GM12874 (cell line): ENCODE measurements around the gene MAPKAP1.

ENCODE experiments used
- CTCF ChIP-seq: IDR thresholded peaks from 2 replicates; pipeline ENCODE4 v1.5.1; 2011; ENCODE audit warnings: low read depth, mild to moderate bottlenecking, control low read depth, low read length, moderate library complexity; ENCODE audit not compliant: insufficient read depth

Gene MAPKAP1

GRCh38 chr9:125663127-125663526 lies 43.9 kb downstream of the MAPKAP1 start:
- TF ChIP-seq CTCF = no peak

GRCh38 chr9:125660557-125660956 lies 46.5 kb downstream of the MAPKAP1 start:
- no peak for TF ChIP-seq CTCF

GRCh38 chr9:125659954-125660353 lies 47.1 kb downstream of the MAPKAP1 start:
- no peak for TF ChIP-seq CTCF

- no peak for TF ChIP-seq CTCF
These were observed 47.7 kb downstream of the MAPKAP1 start for GRCh38 chr9:125659201-125659840.

- TF ChIP-seq CTCF = no peak
These were observed 50.4 kb downstream of the MAPKAP1 start for GRCh38 chr9:125656560-125656959.

- no peak for TF ChIP-seq CTCF
These were observed 51.2 kb downstream of the MAPKAP1 start for GRCh38 chr9:125655691-125656410.

DNA sequence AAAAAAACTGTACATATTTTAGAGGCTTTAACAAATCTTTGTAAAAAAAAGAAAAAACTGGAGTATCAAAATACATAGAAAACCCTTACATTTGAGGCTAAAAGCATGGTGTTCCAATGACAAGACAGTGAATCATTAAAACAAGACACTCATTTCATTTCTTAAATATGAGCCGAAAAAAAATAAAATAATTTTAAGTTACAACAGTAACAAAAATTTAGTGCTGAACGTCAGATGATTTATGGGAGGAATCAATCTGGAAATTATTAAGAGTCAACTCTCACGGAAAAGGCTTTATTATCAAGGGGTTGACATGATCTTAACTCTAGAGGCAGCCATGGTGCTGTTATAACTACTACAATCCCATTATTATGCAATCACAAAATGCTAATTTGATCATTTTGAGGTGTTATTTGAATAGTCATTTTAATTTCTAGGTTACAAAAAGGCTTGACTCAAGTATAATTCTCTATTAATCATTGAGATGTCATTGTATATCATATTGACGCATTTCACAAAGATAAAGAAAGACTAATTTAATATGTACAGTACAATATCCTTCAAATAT lies 51.9 kb downstream of the MAPKAP1 start:
- no peak for TF ChIP-seq CTCF
